ENCODE measurements around the gene B3GNT9. TPM values are rescaled to one million over a fixed set of nuclear protein-coding genes. Genes with fewer than 3 reads are reported as not detected.

B3GNT9 gene
- total RNA-seq, 1 experiment from 2014 or later: 3.8 TPM

GRCh38 chr16:67196881-67197280, 46.1 kb upstream of the B3GNT9 start:
- no TSS peak for BruUV-seq (replicated peaks)
- Histone ChIP-seq H3K79me2 (ENCODE audit: insufficient read depth, low read length) (peaks cover 58% of the 10 kb centered on the region), H3K9me2 (ENCODE audit: insufficient read depth) (no peaks in the 10 kb centered on the region), H3K36me3 (ENCODE audit: control insufficient read depth in 1 of 2, insufficient read depth in 2 of 2, low read length in 2 of 2) (peaks cover 28 to 45% of the 10 kb centered on the region in 2 experiments; a peak in 3 of 4 replicates), H3K27me3 (ENCODE audit: insufficient read depth, low read length) (no peaks in the 10 kb centered on the region), H3K4me3 (replicated peaks in 1 of 2; ENCODE audit: low read depth in 1 of 2, low read length in 2 of 2) (no peak overlapping the region), H2AFZ (ENCODE audit: low read depth, low read length, poor library complexity, severe bottlenecking) (no peak overlapping the region), H4K20me1 (ENCODE audit: insufficient read depth) (no peaks in the 10 kb centered on the region; the same call in 1 of the 2 replicates), H3K4me2 (ENCODE audit: low read length) (no peak overlapping the region), H3K27ac (ENCODE audit: low read depth, low read length) (peak overlapping the region; percentile 99; the same call in 1 of the 2 replicates), H3K9me3 (ENCODE audit: control insufficient read depth in 1 of 2, insufficient read depth in 1 of 2, low read depth in 1 of 2, low read length in 2 of 2) (no peaks in the 10 kb centered on the region), H3K4me1 (ENCODE audit: control insufficient read depth in 1 of 2, insufficient read depth in 2 of 2, low read length in 2 of 2) (peaks cover 22 to 47% of the 10 kb centered on the region in 2 experiments), H3K9ac (ENCODE audit: low read length) (no peak overlapping the region)
- no peak for DNase-seq (ENCODE audit: low read depth, low spot score)
- ChIA-PET CTCF (interaction anchor here (1.8 kb wide), 1 partner anchor 42 kb away, joined by 5 read pairs; no protein-coding TSS in a partner anchor), RAD21 (ENCODE audit: low non-redundant PET in 1 of 2, low total read pairs in 2 of 2, uncharacterized antibody in 2 of 2, unreplicated experiment in 2 of 2) (no interaction called here), POLR2A (no interaction called here)
- intact Hi-C loops (cut with micrococcal nuclease): no loop called here
- TF ChIP-seq ATF3 (IDR thresholded peaks at IDR 0.05): no peak
- TF ChIP-seq POLR2A (IDR thresholded peaks at IDR 0.05; ENCODE audit: borderline replicate concordance, extremely low read depth, insufficient read depth, insufficient read length): no peak
- no peak for TF ChIP-seq EZH2phosphoT487 (IDR thresholded peaks at IDR 0.05; ENCODE audit: borderline replicate concordance)
- TF ChIP-seq ELF1 (IDR thresholded peaks at IDR 0.05; ENCODE audit: borderline replicate concordance, low read depth): no peak
- no peak for TF ChIP-seq CTCF (IDR thresholded peaks at IDR 0.05 in 2 of 3, conservative IDR thresholded peaks at IDR 0.05 in 1 of 3; ENCODE audit: borderline replicate concordance in 1 of 3, insufficient read depth in 1 of 3, low read depth in 2 of 3, low read length in 2 of 3)
- TF ChIP-seq SP1 (IDR thresholded peaks at IDR 0.05; ENCODE audit: low read depth): no peak
- TF ChIP-seq EZH2 (IDR thresholded peaks at IDR 0.05): no peak
- TF ChIP-seq ZBTB33 (IDR thresholded peaks at IDR 0.05; ENCODE audit: extremely low read depth, insufficient replicate concordance, low read length): no peak
- no peak for TF ChIP-seq REST (IDR thresholded peaks at IDR 0.05; ENCODE audit: low read depth)
- no peak for TF ChIP-seq RAD21 (IDR thresholded peaks at IDR 0.05; ENCODE audit: low read depth)
- no peak for TF ChIP-seq ZNF274 (IDR thresholded peaks at IDR 0.05; ENCODE audit: low read depth, low read length)
- TF ChIP-seq YY1 (IDR thresholded peaks at IDR 0.05; ENCODE audit: extremely low read depth, insufficient replicate concordance, low read depth, low read length): no peak
- TF ChIP-seq CBX3 (IDR thresholded peaks at IDR 0.05; ENCODE audit: low read depth): no peak
- ATAC-seq: no peak

All from HCT116 (cell line).